ACC112 (cell line): ENCODE measurements around the gene HS3ST5.

Experiments
- H2AFZ ChIP-seq: fragments of 200-600 bp; sonication (generic); one replicate; pipeline ENCODE4 v1.6.0; 2017; ENCODE audit warnings: antibody characterized with exemption, low read length; ENCODE audit not compliant: unreplicated experiment
- H3K27ac ChIP-seq: fragments of 200-600 bp; sonication (generic); 2 replicates; pipeline ENCODE4 v1.5.1; 2014; ENCODE audit warnings: low read depth, mild to moderate bottlenecking, antibody characterized with exemption, low read length, moderate library complexity
- H3K27me3 ChIP-seq: fragments of 200-600 bp; sonication (generic); 2 replicates; pipeline ENCODE4 v1.6.1; 2014; ENCODE audit warnings: mild to moderate bottlenecking, antibody characterized with exemption, low read length, moderate library complexity, mixed read lengths; ENCODE audit not compliant: insufficient read depth
- H3K36me3 ChIP-seq: fragments of 200-600 bp; sonication (generic); 2 replicates; pipeline ENCODE4 v1.6.1; 2016; ENCODE audit warnings: mild to moderate bottlenecking, antibody characterized with exemption, low read length, moderate library complexity, mixed read lengths; ENCODE audit not compliant: insufficient read depth
- H3K4me1 ChIP-seq: fragments of 200-600 bp; sonication (generic); one replicate; pipeline ENCODE4 v1.6.1; 2016; ENCODE audit warnings: low read length, mixed read lengths; ENCODE audit not compliant: insufficient read depth, unreplicated experiment, control insufficient read depth
- H3K4me3 ChIP-seq: fragments of 200-600 bp; sonication (generic); 2 replicates; pipeline ENCODE4 v1.5.1; 2014; ENCODE audit warnings: mild to moderate bottlenecking, low read depth, low read length
- H3K79me2 ChIP-seq: fragments of 200-600 bp; sonication (generic); one replicate; pipeline ENCODE4 v1.6.0; 2016; ENCODE audit warnings: low read length; ENCODE audit not compliant: control insufficient read depth, unreplicated experiment, insufficient read depth

Gene HS3ST5

GRCh38 chr6:114075300-114075699, 267.5 kb downstream of the HS3ST5 start:
- Histone ChIP-seq H3K27ac (no peak overlapping the region), H3K4me3 (no peak overlapping the region), H3K4me1 (no peaks in the 10 kb centered on the region), H3K36me3 (no peaks in the 10 kb centered on the region), H2AFZ (no peak overlapping the region), H3K79me2 (no peaks in the 10 kb centered on the region), H3K27me3 (no peaks in the 10 kb centered on the region)

GRCh38 chr6:114068771-114069170, 274.1 kb downstream of the HS3ST5 start:
- H3K27me3 ChIP-seq, result no peaks in the 10 kb centered on the region
- no peaks in the 10 kb centered on the region for H3K36me3 ChIP-seq
- H3K4me3 ChIP-seq, result no peak overlapping the region
- peaks cover 4% of the 10 kb centered on the region for H3K4me1 ChIP-seq
- H3K27ac ChIP-seq, result no peak overlapping the region
- H2AFZ ChIP-seq, result no peak overlapping the region
- H3K79me2 ChIP-seq, result no peaks in the 10 kb centered on the region

GRCh38 chr6:114068116-114068515, 274.7 kb downstream of the HS3ST5 start:
- H3K79me2 ChIP-seq, result no peaks in the 10 kb centered on the region
- H3K4me3 ChIP-seq, result no peak overlapping the region
- peaks cover 4% of the 10 kb centered on the region for H3K4me1 ChIP-seq
- no peaks in the 10 kb centered on the region for H3K27me3 ChIP-seq
- no peaks in the 10 kb centered on the region for H3K36me3 ChIP-seq
- H2AFZ ChIP-seq, result no peak overlapping the region
- no peak overlapping the region for H3K27ac ChIP-seq

- Histone ChIP-seq H3K4me1 (peaks cover 4% of the 10 kb centered on the region), H3K27me3 (no peaks in the 10 kb centered on the region), H2AFZ (no peak overlapping the region), H3K36me3 (no peaks in the 10 kb centered on the region), H3K79me2 (no peaks in the 10 kb centered on the region), H3K4me3 (no peak overlapping the region), H3K27ac (no peak overlapping the region)
Measured at GRCh38 chr6:114064862-114065261, 278.0 kb downstream of the HS3ST5 start.

- H3K36me3 ChIP-seq, result no peaks in the 10 kb centered on the region
- no peaks in the 10 kb centered on the region for H3K27me3 ChIP-seq
- no peak overlapping the region for H2AFZ ChIP-seq
- H3K79me2 ChIP-seq, result no peaks in the 10 kb centered on the region
- no peak overlapping the region for H3K27ac ChIP-seq
- H3K4me3 ChIP-seq, result no peak overlapping the region
- peaks cover 4% of the 10 kb centered on the region for H3K4me1 ChIP-seq
Measured at GRCh38 chr6:114063956-114064355, 278.9 kb downstream of the HS3ST5 start.

GRCh38 chr6:114062199-114062598, 280.6 kb downstream of the HS3ST5 start:
- no peaks in the 10 kb centered on the region for H3K27me3 ChIP-seq
- H3K79me2 ChIP-seq, result no peaks in the 10 kb centered on the region
- no peak overlapping the region for H3K27ac ChIP-seq
- H3K36me3 ChIP-seq, result no peaks in the 10 kb centered on the region
- peaks cover 4% of the 10 kb centered on the region for H3K4me1 ChIP-seq
- no peak overlapping the region for H3K4me3 ChIP-seq
- no peak overlapping the region for H2AFZ ChIP-seq

- no peak overlapping the region for H3K4me3 ChIP-seq
- no peak overlapping the region for H3K27ac ChIP-seq
- H2AFZ ChIP-seq, result no peak overlapping the region
- no peaks in the 10 kb centered on the region for H3K27me3 ChIP-seq
- no peaks in the 10 kb centered on the region for H3K36me3 ChIP-seq
- H3K79me2 ChIP-seq, result no peaks in the 10 kb centered on the region
- H3K4me1 ChIP-seq, result peaks cover 4% of the 10 kb centered on the region
Measured at GRCh38 chr6:114061741-114062140, 281.1 kb downstream of the HS3ST5 start.

GRCh38 chr6:114061116-114061515, 281.7 kb downstream of the HS3ST5 start:
- peaks cover 4% of the 10 kb centered on the region for H3K4me1 ChIP-seq
- H3K27me3 ChIP-seq, result no peaks in the 10 kb centered on the region
- no peak overlapping the region for H3K27ac ChIP-seq
- no peak overlapping the region for H2AFZ ChIP-seq
- no peaks in the 10 kb centered on the region for H3K79me2 ChIP-seq
- no peaks in the 10 kb centered on the region for H3K36me3 ChIP-seq
- no peak overlapping the region for H3K4me3 ChIP-seq

GRCh38 chr6:114058435-114058834, 284.4 kb downstream of the HS3ST5 start:
- no peaks in the 10 kb centered on the region for H3K36me3 ChIP-seq

GRCh38 chr6:114055763-114056162, 287.1 kb downstream of the HS3ST5 start:
- Histone ChIP-seq H3K27me3 (no peaks in the 10 kb centered on the region), H3K4me1 (no peaks in the 10 kb centered on the region), H3K36me3 (no peaks in the 10 kb centered on the region), H3K27ac (no peak overlapping the region), H2AFZ (no peak overlapping the region), H3K79me2 (no peaks in the 10 kb centered on the region), H3K4me3 (no peak overlapping the region)

More at GRCh38 chr6:114058435-114058834, 284.4 kb downstream of the HS3ST5 start:
- no peaks in the 10 kb centered on the region for H3K4me1 ChIP-seq
- H3K27me3 ChIP-seq, result no peaks in the 10 kb centered on the region
- H3K27ac ChIP-seq, result no peak overlapping the region
- H3K4me3 ChIP-seq, result no peak overlapping the region
- H3K79me2 ChIP-seq, result no peaks in the 10 kb centered on the region
- no peak overlapping the region for H2AFZ ChIP-seq

- no peaks in the 10 kb centered on the region for H3K4me1 ChIP-seq
- H3K4me3 ChIP-seq, result no peak overlapping the region
- no peaks in the 10 kb centered on the region for H3K36me3 ChIP-seq
- H3K27ac ChIP-seq, result no peak overlapping the region
- no peaks in the 10 kb centered on the region for H3K79me2 ChIP-seq
- H2AFZ ChIP-seq, result no peak overlapping the region
- H3K27me3 ChIP-seq, result no peaks in the 10 kb centered on the region
Measured at GRCh38 chr6:114055349-114055748, 287.5 kb downstream of the HS3ST5 start.
